HG02884 (cell line): ENCODE results near the gene ATP23.

Source experiments
- ATAC-seq: cut with Tn5 transposase; IDR thresholded peaks from one replicate; pipeline ENCODE4 v1.9.1; 2021; ENCODE audit warnings: mild to moderate bottlenecking, moderate library complexity; ENCODE audit not compliant: unreplicated experiment

Gene ATP23

GRCh38 chr12:57941165-57941894 is at the start of gene ATP23:
Gene ATP23 (plus strand): TSS chr12:57941567. CDS start chr12:57941702, 135 bp downstream.
- ATAC-seq: peak; percentile 81

- ATAC-seq: no peak
Observed at GRCh38 chr12:57892232-57892972, 49.0 kb upstream of the ATP23 start.

- ATAC-seq: no peak
Observed at GRCh38 chr12:57893431-57894353, 47.7 kb upstream of the ATP23 start.

GRCh38 chr12:57894399-57895292 is 46.7 kb upstream of the ATP23 start:
- no peak for ATAC-seq

- ATAC-seq: no peak
Observed at GRCh38 chr12:57895389-57896114, 45.8 kb upstream of the ATP23 start.

- ATAC-seq: no peak
Observed at GRCh38 chr12:57896115-57896433, 45.3 kb upstream of the ATP23 start.

GRCh38 chr12:57896434-57897201 is 44.7 kb upstream of the ATP23 start:
- no peak for ATAC-seq

- ATAC-seq: no peak
Observed at GRCh38 chr12:57897286-57897974, 43.9 kb upstream of the ATP23 start.

- ATAC-seq: peak; percentile 26
Observed at GRCh38 chr12:57898308-57898970, 42.9 kb upstream of the ATP23 start.

- ATAC-seq: peak; percentile 85
Observed at GRCh38 chr12:57899010-57899662, 42.2 kb upstream of the ATP23 start.

GRCh38 chr12:57902478-57902969 is 38.8 kb upstream of the ATP23 start:
- ATAC-seq: no peak

- ATAC-seq: no peak
Observed at GRCh38 chr12:57904426-57904825, 36.9 kb upstream of the ATP23 start.

- peak; percentile 93 for ATAC-seq
Observed at GRCh38 chr12:57904848-57905811, 36.2 kb upstream of the ATP23 start.

GRCh38 chr12:57905812-57906475 is 35.4 kb upstream of the ATP23 start:
- no peak for ATAC-seq

- ATAC-seq: no peak
Observed at GRCh38 chr12:57906821-57907220, 34.5 kb upstream of the ATP23 start.
